Type B pancreatic cell (in vitro differentiated cells): Measurements from ENCODE around the gene CHCHD6. TPM values are rescaled to one million over a fixed set of nuclear protein-coding genes. Genes with fewer than 3 reads are reported as not detected.

Source experiments
- DNase-seq: peaks from one replicate; pipeline ENCODE4 v3.0.0; 2021; ENCODE audit warnings: mixed read lengths; ENCODE audit not compliant: unreplicated experiment; ENCODE audit errors: extremely low spot score
- H3K27ac Mint-ChIP-seq: 2 replicates; pipeline ENCODE4 v1.8.0; 2021; ENCODE audit warnings: mild to moderate bottlenecking, mixed read lengths
- H3K27me3 Mint-ChIP-seq: 2 replicates; pipeline ENCODE4 v1.8.0; 2021; ENCODE audit warnings: mixed read lengths
- H3K36me3 Mint-ChIP-seq: 2 replicates; pipeline ENCODE4 v1.8.0; 2021; ENCODE audit warnings: mixed read lengths
- H3K4me1 Mint-ChIP-seq: one replicate; pipeline ENCODE4 v1.8.0; 2021; ENCODE audit warnings: mixed read lengths; ENCODE audit not compliant: unreplicated experiment
- H3K4me3 Mint-ChIP-seq: 2 replicates; pipeline ENCODE4 v1.8.0; 2021; ENCODE audit warnings: mild to moderate bottlenecking, mixed read lengths
- H3K9me3 Mint-ChIP-seq: 2 replicates; pipeline ENCODE4 v1.8.0; 2021; ENCODE audit warnings: mixed read lengths
- CTCF ChIP-seq: fragments of 200-600 bp; sonication (generic); conservative IDR thresholded peaks from 2 replicates; pipeline ENCODE4 v1.5.0; 2021; ENCODE audit warnings: antibody characterized with exemption, mild to moderate bottlenecking
- total RNA-seq: library from RNA; stranded (reverse); gene quantifications from 2 replicates; pipeline ENCODE4 v1.2.1, GENCODE V29; 2021; ENCODE audit warnings: low replicate concordance

Gene CHCHD6
- total RNA-seq, 1 donor from 2014 or later = 17.5 TPM

GRCh38 chr3:126850370-126851085 lies 146.5 kb downstream of the CHCHD6 start:
- Mint-ChIP-seq H3K4me3 (no peak overlapping the region), H3K27me3 (no peaks in the 10 kb centered on the region), H3K27ac (peak overlapping the region; percentile 39), H3K36me3 (no peaks in the 10 kb centered on the region), H3K4me1 (peaks cover 31% of the 10 kb centered on the region), H3K9me3 (no peaks in the 10 kb centered on the region)
- peak; percentile 54 for DNase-seq
- no peak for TF ChIP-seq CTCF

- Mint-ChIP-seq H3K27me3 (no peaks in the 10 kb centered on the region), H3K4me3 (no peak overlapping the region), H3K27ac (no peak overlapping the region), H3K36me3 (no peaks in the 10 kb centered on the region), H3K9me3 (no peaks in the 10 kb centered on the region), H3K4me1 (peaks cover 25% of the 10 kb centered on the region)
- peak; percentile 39 for DNase-seq
- TF ChIP-seq CTCF = no peak
Observed at GRCh38 chr3:126851382-126851781, 147.3 kb downstream of the CHCHD6 start.

- H3K4me3 Mint-ChIP-seq = no peak overlapping the region
Observed at GRCh38 chr3:126851934-126852333, 147.9 kb downstream of the CHCHD6 start.

GRCh38 chr3:126852511-126852910 lies 148.5 kb downstream of the CHCHD6 start:
- peaks cover 22% of the 10 kb centered on the region for H3K4me1 Mint-ChIP-seq

More at GRCh38 chr3:126851934-126852333, 147.9 kb downstream of the CHCHD6 start:
- H3K4me1 Mint-ChIP-seq = peaks cover 22% of the 10 kb centered on the region
- H3K27ac Mint-ChIP-seq = no peak overlapping the region
- TF ChIP-seq CTCF = no peak
- DNase-seq = peak; percentile 20
- H3K27me3 Mint-ChIP-seq = no peaks in the 10 kb centered on the region
- no peaks in the 10 kb centered on the region for H3K36me3 Mint-ChIP-seq
- H3K9me3 Mint-ChIP-seq = no peaks in the 10 kb centered on the region

GRCh38 chr3:126854666-126855065 lies 150.6 kb downstream of the CHCHD6 start:
- no peaks in the 10 kb centered on the region for H3K27me3 Mint-ChIP-seq
- H3K27ac Mint-ChIP-seq = no peak overlapping the region
- no peak for TF ChIP-seq CTCF
- peak; percentile 25 for DNase-seq
- H3K4me3 Mint-ChIP-seq = no peak overlapping the region
- H3K4me1 Mint-ChIP-seq = peaks cover 31% of the 10 kb centered on the region
- peaks cover 4% of the 10 kb centered on the region for H3K36me3 Mint-ChIP-seq
- no peaks in the 10 kb centered on the region for H3K9me3 Mint-ChIP-seq

More at GRCh38 chr3:126852511-126852910, 148.5 kb downstream of the CHCHD6 start:
- no peak overlapping the region for H3K27ac Mint-ChIP-seq
- H3K27me3 Mint-ChIP-seq = no peaks in the 10 kb centered on the region
- H3K4me3 Mint-ChIP-seq = peak overlapping the region; percentile 27
- peak; percentile 48 for DNase-seq
- TF ChIP-seq CTCF = no peak
- no peaks in the 10 kb centered on the region for H3K9me3 Mint-ChIP-seq
- H3K36me3 Mint-ChIP-seq = peaks cover 3% of the 10 kb centered on the region
